HG02840 (cell line): Measurements from ENCODE around the gene ASB4.
"Not testable (repeated sequence)": the region's sequence is repeated elsewhere in the genome, so short reads cannot be mapped to it uniquely, and the experiment has no call there.

Experiments
- ATAC-seq: cut with Tn5 transposase; IDR thresholded peaks from one replicate; pipeline ENCODE4 v1.9.1; 2021; ENCODE audit warnings: mild to moderate bottlenecking, moderate library complexity, moderate number of reproducible peaks; ENCODE audit not compliant: unreplicated experiment, low FRiP score

Gene ASB4

GRCh38 chr7:95547361-95548348, 61.9 kb downstream of the ASB4 start:
- no peak for ATAC-seq

- no peak for ATAC-seq
These were observed 64.2 kb downstream of the ASB4 start for GRCh38 chr7:95549818-95550529.

GRCh38 chr7:95550546-95550945, 64.8 kb downstream of the ASB4 start:
- no peak for ATAC-seq

GRCh38 chr7:95552010-95552926, 66.5 kb downstream of the ASB4 start:
- not testable (repeated sequence) for ATAC-seq

GRCh38 chr7:95553939-95554338, 68.2 kb downstream of the ASB4 start:
- ATAC-seq: no peak

- no peak for ATAC-seq
These were observed 71.0 kb downstream of the ASB4 start for GRCh38 chr7:95556777-95557176.

- no peak for ATAC-seq
These were observed 73.1 kb downstream of the ASB4 start for GRCh38 chr7:95558864-95559263.

GRCh38 chr7:95560674-95561073, 74.9 kb downstream of the ASB4 start:
- no peak for ATAC-seq

- no peak for ATAC-seq
These were observed 84.0 kb downstream of the ASB4 start for GRCh38 chr7:95569720-95570119.

GRCh38 chr7:95577137-95577536, 91.4 kb downstream of the ASB4 start:
- no peak for ATAC-seq

- no peak for ATAC-seq
These were observed 92.6 kb downstream of the ASB4 start for GRCh38 chr7:95578299-95578855.

- no peak for ATAC-seq
These were observed 93.6 kb downstream of the ASB4 start for GRCh38 chr7:95579318-95579717.

GRCh38 chr7:95581467-95581866, 95.7 kb downstream of the ASB4 start:
- no peak for ATAC-seq

- no peak for ATAC-seq
These were observed 97.0 kb downstream of the ASB4 start for GRCh38 chr7:95582578-95583293.

- no peak for ATAC-seq
These were observed 98.3 kb downstream of the ASB4 start for GRCh38 chr7:95583834-95584621.

GRCh38 chr7:95584769-95585425, 99.2 kb downstream of the ASB4 start:
- ATAC-seq: no peak

- ATAC-seq: no peak
These were observed 99.7 kb downstream of the ASB4 start for GRCh38 chr7:95585426-95585789.

- no peak for ATAC-seq
These were observed 101.2 kb downstream of the ASB4 start for GRCh38 chr7:95586951-95587301.
